ENCODE results near the gene VSNL1. TPM values are rescaled to one million over a fixed set of nuclear protein-coding genes. Genes with fewer than 3 reads are reported as not detected.

The VSNL1 gene
- total RNA-seq, 1 experiment from 2014 or later = not detected

DNA sequence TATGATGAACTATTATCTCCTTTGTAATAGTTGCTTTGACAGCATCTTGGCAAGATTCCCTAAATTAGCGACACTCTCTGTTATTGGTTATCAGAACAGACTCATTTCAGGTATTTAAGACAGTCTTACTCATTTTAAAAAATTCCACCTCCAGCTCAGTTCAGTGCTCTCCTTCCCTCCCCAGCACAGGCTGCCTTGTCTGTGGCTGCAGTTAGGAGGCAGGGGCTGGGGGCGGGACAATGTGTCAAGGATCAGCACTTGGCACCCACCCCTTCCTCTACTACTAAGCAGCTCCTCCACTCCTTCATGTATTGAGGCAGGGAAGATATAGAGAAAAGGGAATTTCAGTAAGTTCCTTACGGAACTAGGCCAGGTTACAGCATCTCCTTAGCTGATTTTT is 85.0 kb downstream of the VSNL1 start:
- CTCF ChIA-PET = no interaction called here

DNA sequence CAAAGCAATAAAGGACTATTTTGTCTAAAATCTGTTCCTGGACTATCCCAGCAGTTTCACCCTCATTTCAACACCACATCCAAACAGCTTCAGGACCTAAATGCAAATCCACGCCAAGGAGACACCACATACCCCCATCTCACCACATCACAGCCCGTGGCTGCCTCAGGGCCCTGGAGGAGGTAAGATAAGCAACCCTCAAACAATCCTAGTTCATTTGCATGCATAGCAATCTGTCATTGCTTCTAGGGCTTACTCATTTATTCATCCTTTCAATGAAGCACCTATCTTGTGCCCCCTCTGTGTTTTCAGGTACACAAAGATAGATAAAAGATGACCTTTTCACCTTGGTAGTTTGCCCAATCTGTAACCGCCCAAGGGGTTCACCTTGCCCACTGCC is 86.5 kb downstream of the VSNL1 start:
- Histone ChIP-seq H3K9me2 (ENCODE audit: insufficient read depth) (no peaks in the 10 kb centered on the region), H3K4me2 (no peak overlapping the region), H4K20me1 (ENCODE audit: insufficient read depth) (no peaks in the 10 kb centered on the region), H3K4me3 (no peak overlapping the region), H3K79me2 (ENCODE audit: low read depth) (no peaks in the 10 kb centered on the region), H3F3A (ENCODE audit: insufficient read depth, low read depth) (no peaks in the 10 kb centered on the region), H3K4me1 (replicated peaks; ENCODE audit: insufficient read depth) (no peaks in the 10 kb centered on the region), H3K27me3 (ENCODE audit: insufficient read depth, low read depth) (no peaks in the 10 kb centered on the region), H3K36me3 (ENCODE audit: low read depth) (no peaks in the 10 kb centered on the region), H3K27ac (no peak overlapping the region), H2AFZ (no peak overlapping the region), H3K9me3 (ENCODE audit: insufficient read depth, low read depth) (peaks cover 4% of the 10 kb centered on the region; the same call in 1 of the 2 replicates)
- DNase-seq = no peak
- intact Hi-C loops (cut with micrococcal nuclease; ENCODE audit: unreplicated experiment) = no loop called here
- TF ChIP-seq, protein P1, sequence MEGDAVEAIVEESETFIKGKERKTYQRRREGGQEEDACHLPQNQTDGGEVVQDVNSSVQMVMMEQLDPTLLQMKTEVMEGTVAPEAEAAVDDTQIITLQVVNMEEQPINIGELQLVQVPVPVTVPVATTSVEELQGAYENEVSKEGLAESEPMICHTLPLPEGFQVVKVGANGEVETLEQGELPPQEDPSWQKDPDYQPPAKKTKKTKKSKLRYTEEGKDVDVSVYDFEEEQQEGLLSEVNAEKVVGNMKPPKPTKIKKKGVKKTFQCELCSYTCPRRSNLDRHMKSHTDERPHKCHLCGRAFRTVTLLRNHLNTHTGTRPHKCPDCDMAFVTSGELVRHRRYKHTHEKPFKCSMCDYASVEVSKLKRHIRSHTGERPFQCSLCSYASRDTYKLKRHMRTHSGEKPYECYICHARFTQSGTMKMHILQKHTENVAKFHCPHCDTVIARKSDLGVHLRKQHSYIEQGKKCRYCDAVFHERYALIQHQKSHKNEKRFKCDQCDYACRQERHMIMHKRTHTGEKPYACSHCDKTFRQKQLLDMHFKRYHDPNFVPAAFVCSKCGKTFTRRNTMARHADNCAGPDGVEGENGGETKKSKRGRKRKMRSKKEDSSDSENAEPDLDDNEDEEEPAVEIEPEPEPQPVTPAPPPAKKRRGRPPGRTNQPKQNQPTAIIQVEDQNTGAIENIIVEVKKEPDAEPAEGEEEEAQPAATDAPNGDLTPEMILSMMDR (conservative IDR thresholded peaks at IDR 0.05) = no peak
- TF ChIP-seq EZH2 (IDR thresholded peaks at IDR 0.05; ENCODE audit: low read depth) = no peak
- ChIA-PET CTCF (no interaction called here), POLR2A (ENCODE audit: unreplicated experiment) (no interaction called here)
- BruUV-seq (replicated peaks) = no TSS peak

More for the DNA sequence above, 85.0 kb downstream of the VSNL1 start:
- Histone ChIP-seq H4K20me1 (ENCODE audit: insufficient read depth) (no peaks in the 10 kb centered on the region), H3K4me1 (replicated peaks; ENCODE audit: insufficient read depth) (peaks cover 12% of the 10 kb centered on the region; the same call in 1 of the 2 replicates), H3F3A (ENCODE audit: insufficient read depth, low read depth) (no peaks in the 10 kb centered on the region), H3K27ac (no peak overlapping the region), H3K27me3 (ENCODE audit: insufficient read depth, low read depth) (no peaks in the 10 kb centered on the region), H3K9me3 (ENCODE audit: insufficient read depth, low read depth) (peaks cover 4% of the 10 kb centered on the region; the same call in 1 of the 2 replicates), H3K36me3 (ENCODE audit: low read depth) (no peaks in the 10 kb centered on the region), H3K4me2 (no peak overlapping the region), H3K9me2 (ENCODE audit: insufficient read depth) (no peaks in the 10 kb centered on the region), H3K4me3 (no peak overlapping the region), H3K79me2 (ENCODE audit: low read depth) (no peaks in the 10 kb centered on the region), H2AFZ (no peak overlapping the region)
- intact Hi-C loops (cut with micrococcal nuclease; ENCODE audit: unreplicated experiment) = no loop called here
- no peak for DNase-seq
- POLR2A ChIA-PET (ENCODE audit: unreplicated experiment) = no interaction called here
- TF ChIP-seq, protein P1 (conservative IDR thresholded peaks at IDR 0.05) = no peak
- TF ChIP-seq EZH2 (IDR thresholded peaks at IDR 0.05; ENCODE audit: low read depth) = no peak
- no TSS peak for BruUV-seq (replicated peaks)

DNA sequence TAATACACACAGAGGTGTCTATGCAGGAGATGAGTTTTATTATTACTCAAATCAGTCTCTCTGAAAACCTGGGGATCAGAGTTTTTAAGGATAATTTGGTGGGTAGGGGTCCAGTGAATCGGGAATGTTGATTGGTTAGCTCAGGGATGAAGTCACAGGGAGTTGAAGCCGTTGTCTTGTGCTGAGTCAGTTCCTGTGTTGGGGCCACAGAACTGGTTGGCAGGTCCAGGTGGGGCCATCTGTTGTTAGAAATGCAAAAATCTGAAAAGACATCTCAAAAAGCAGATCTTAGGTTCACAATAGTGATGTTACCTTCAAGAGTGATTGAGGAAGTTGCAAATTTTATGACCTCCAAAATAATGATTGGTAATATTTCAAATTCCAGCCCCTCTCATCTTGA is 86.9 kb downstream of the VSNL1 start:
- Histone ChIP-seq H4K20me1 (ENCODE audit: insufficient read depth) (no peaks in the 10 kb centered on the region), H3K9me2 (ENCODE audit: insufficient read depth) (no peaks in the 10 kb centered on the region), H3K79me2 (ENCODE audit: low read depth) (no peaks in the 10 kb centered on the region), H3K9me3 (ENCODE audit: insufficient read depth, low read depth) (peaks cover 4% of the 10 kb centered on the region; the same call in 1 of the 2 replicates), H2AFZ (no peak overlapping the region), H3K4me3 (no peak overlapping the region), H3K27me3 (ENCODE audit: insufficient read depth, low read depth) (no peaks in the 10 kb centered on the region), H3F3A (ENCODE audit: insufficient read depth, low read depth) (no peaks in the 10 kb centered on the region), H3K36me3 (ENCODE audit: low read depth) (no peaks in the 10 kb centered on the region), H3K27ac (no peak overlapping the region), H3K4me2 (no peak overlapping the region), H3K4me1 (replicated peaks; ENCODE audit: insufficient read depth) (no peaks in the 10 kb centered on the region)
- no peak for DNase-seq
- intact Hi-C loops (cut with micrococcal nuclease; ENCODE audit: unreplicated experiment) = no loop called here
- CTCF ChIA-PET = no interaction called here
- BruUV-seq (replicated peaks) = no TSS peak
- POLR2A ChIA-PET (ENCODE audit: unreplicated experiment) = no interaction called here
- TF ChIP-seq, protein P1 (conservative IDR thresholded peaks at IDR 0.05) = no peak
- TF ChIP-seq EZH2 (IDR thresholded peaks at IDR 0.05; ENCODE audit: low read depth) = no peak

All from PC-9 (cell line).